HG03175 (cell line): ENCODE results near the gene SLC8A1.

ENCODE experiments used
- ATAC-seq: cut with Tn5 transposase; IDR thresholded peaks from one replicate; pipeline ENCODE4 v1.9.1; 2021; ENCODE audit warnings: mild to moderate bottlenecking, moderate library complexity; ENCODE audit not compliant: unreplicated experiment

Gene SLC8A1

GRCh38 chr2:40451918-40452605 lies at the start of gene SLC8A1:
SLC8A1 (minus strand) TSS chr2:40452090.
- ATAC-seq = peak; percentile 34

GRCh38 chr2:40499437-40499836 lies 47.5 kb upstream of the SLC8A1 start:
- no peak for ATAC-seq

- no peak for ATAC-seq
Measured at GRCh38 chr2:40497251-40497859, 45.5 kb upstream of the SLC8A1 start.

- ATAC-seq = peak; percentile 19
Measured at GRCh38 chr2:40489678-40489960, 37.7 kb upstream of the SLC8A1 start.

GRCh38 chr2:40488927-40489677 lies 37.2 kb upstream of the SLC8A1 start:
- ATAC-seq = peak; percentile 51

- no peak for ATAC-seq
Measured at GRCh38 chr2:40488101-40488601, 36.3 kb upstream of the SLC8A1 start.

- no peak for ATAC-seq
Measured at GRCh38 chr2:40487602-40488001, 35.7 kb upstream of the SLC8A1 start.

GRCh38 chr2:40485854-40486253 lies 34.0 kb upstream of the SLC8A1 start:
- no peak for ATAC-seq

GRCh38 chr2:40485318-40485717 lies 33.4 kb upstream of the SLC8A1 start:
- ATAC-seq = no peak

- no peak for ATAC-seq
Measured at GRCh38 chr2:40483549-40484243, 31.8 kb upstream of the SLC8A1 start.

GRCh38 chr2:40480596-40480995 lies 28.7 kb upstream of the SLC8A1 start:
- no peak for ATAC-seq

GRCh38 chr2:40480073-40480472 lies 28.2 kb upstream of the SLC8A1 start:
- ATAC-seq = no peak

- no peak for ATAC-seq
Measured at GRCh38 chr2:40477361-40477760, 25.5 kb upstream of the SLC8A1 start.

GRCh38 chr2:40476436-40476835 lies 24.5 kb upstream of the SLC8A1 start:
- no peak for ATAC-seq

- no peak for ATAC-seq
Measured at GRCh38 chr2:40474306-40474705, 22.4 kb upstream of the SLC8A1 start.

- no peak for ATAC-seq
Measured at GRCh38 chr2:40471866-40472265, 20.0 kb upstream of the SLC8A1 start.

- no peak for ATAC-seq
Measured at GRCh38 chr2:40470822-40471813, 19.2 kb upstream of the SLC8A1 start.

- ATAC-seq = no peak
Measured at GRCh38 chr2:40466935-40467572, 15.2 kb upstream of the SLC8A1 start.

- no peak for ATAC-seq
Measured at GRCh38 chr2:40466332-40466906, 14.5 kb upstream of the SLC8A1 start.
